Measurements from ENCODE around the gene PCDH8. TPM values are rescaled to one million over a fixed set of nuclear protein-coding genes. Genes with fewer than 3 reads are reported as not detected.

The PCDH8 gene
- total and polyA plus RNA-seq, 8 donors = 0.04 to 0.85 (median 0.25) TPM; not detected in 4

DNA sequence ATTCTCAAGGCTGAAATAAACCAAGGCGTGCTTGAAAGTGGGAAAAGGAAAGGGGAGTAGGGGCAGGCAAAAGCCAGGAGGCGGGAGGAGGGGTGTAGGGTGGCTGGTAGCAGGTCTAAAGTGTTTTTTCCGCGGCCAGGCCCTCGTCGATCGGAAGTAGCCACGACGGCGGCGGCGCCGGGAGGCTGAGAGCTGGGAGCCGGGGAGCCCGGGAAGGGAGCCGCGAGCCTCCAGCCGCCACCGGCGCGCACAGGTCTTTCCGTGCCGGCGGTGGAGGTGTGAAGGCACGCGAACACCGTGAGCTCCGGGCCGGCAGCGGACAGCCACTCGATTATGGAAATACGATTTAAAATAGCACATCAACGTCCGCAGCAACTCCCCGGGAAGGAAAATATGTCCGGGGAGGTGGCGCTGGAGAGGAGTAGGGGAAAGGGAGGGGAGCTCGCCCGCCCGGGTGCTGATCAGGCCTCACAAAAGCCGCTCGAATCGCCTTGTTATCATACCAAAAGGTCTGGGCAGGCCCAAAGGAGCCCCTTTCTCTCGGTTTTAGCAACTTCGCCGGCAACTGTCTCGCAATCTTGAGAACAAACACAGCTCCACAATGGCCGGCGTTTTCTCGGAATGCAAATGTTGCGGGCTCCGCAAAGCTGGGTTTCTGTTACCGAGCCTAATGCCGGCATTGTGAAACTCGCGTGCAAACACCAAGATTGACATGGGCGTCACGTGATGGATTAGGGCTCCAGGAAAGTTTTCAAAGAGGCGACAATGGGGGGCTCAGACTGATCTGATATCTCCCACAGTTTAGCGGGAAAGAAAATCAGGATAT lies 2.9 kb upstream of the PCDH8 start:
- peaks cover 0 to 7% (median 0%) of the 10 kb centered on the region in 3 donors for H3K4me1 ChIP-seq
- peak; percentile 61 to 71 (median 64) for ATAC-seq
- intact Hi-C loops (cut with DNase I) = loop anchor here in 1 of 3 donors (10.0 kb wide), 1 partner anchor 113 kb away; no protein-coding TSS in a partner anchor
- DNase-seq = peak in 4 of 6 donors; percentile 22 to 66 (median 42)
- H3K9me3 ChIP-seq = no peaks in the 10 kb centered on the region
- H3K36me3 ChIP-seq = no peaks in the 10 kb centered on the region
- TF ChIP-seq, protein P1, sequence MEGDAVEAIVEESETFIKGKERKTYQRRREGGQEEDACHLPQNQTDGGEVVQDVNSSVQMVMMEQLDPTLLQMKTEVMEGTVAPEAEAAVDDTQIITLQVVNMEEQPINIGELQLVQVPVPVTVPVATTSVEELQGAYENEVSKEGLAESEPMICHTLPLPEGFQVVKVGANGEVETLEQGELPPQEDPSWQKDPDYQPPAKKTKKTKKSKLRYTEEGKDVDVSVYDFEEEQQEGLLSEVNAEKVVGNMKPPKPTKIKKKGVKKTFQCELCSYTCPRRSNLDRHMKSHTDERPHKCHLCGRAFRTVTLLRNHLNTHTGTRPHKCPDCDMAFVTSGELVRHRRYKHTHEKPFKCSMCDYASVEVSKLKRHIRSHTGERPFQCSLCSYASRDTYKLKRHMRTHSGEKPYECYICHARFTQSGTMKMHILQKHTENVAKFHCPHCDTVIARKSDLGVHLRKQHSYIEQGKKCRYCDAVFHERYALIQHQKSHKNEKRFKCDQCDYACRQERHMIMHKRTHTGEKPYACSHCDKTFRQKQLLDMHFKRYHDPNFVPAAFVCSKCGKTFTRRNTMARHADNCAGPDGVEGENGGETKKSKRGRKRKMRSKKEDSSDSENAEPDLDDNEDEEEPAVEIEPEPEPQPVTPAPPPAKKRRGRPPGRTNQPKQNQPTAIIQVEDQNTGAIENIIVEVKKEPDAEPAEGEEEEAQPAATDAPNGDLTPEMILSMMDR (IDR thresholded peaks at IDR 0.05) = no peak
- H3K27me3 ChIP-seq = peaks cover 11 to 30% (median 16%) of the 10 kb centered on the region in 4 donors
- H3K27ac ChIP-seq = peak overlapping the region; percentile 32 to 61 (median 41)
- 2 to 3% methylated on average over 56 to 60 of the region's 60 CpGs for WGBS, 2 donors
- no peak for FAIRE-seq
- peak overlapping the region; percentile 40 to 70 (median 58) for H3K4me3 ChIP-seq

GRCh38 chr13:52850396-52851136 lies 2.1 kb upstream of the PCDH8 start:
- 1% methylated on average over 46 to 47 of the region's 47 CpGs for WGBS, 2 donors
- H3K4me1 ChIP-seq = peaks cover 0 to 7% (median 0%) of the 10 kb centered on the region in 3 donors
- FAIRE-seq = no peak

DNA sequence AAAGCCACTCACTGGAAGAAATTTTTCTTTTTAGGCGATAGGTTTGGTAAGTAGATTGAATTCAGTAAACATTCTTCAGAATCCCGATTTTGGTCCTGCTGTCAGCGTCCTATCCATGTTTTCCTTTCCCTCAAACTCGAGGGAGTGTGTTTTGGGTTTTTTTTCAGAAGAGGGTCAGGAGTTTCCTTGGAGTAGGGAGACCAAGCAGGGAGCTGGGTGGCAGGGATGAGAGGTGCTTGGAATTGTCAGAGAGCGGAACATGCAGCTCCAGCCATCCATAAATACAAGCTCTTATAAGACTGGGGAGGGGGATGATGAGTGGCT lies 1.6 kb upstream of the PCDH8 start:
- no peak overlapping the region for H3K27ac ChIP-seq
- no peaks in the 10 kb centered on the region for H3K9me3 ChIP-seq
- H3K4me1 ChIP-seq = peaks cover 0 to 7% (median 0%) of the 10 kb centered on the region in 3 donors
- H3K27me3 ChIP-seq = peaks cover 12 to 43% (median 21%) of the 10 kb centered on the region in 4 donors
- intact Hi-C loops (cut with DNase I) = loop anchor here in 1 of 3 donors (10.0 kb wide), 1 partner anchor 115 kb away; no protein-coding TSS in a partner anchor
- TF ChIP-seq, protein P1 (IDR thresholded peaks at IDR 0.05) = no peak
- no peak for FAIRE-seq
- no peaks in the 10 kb centered on the region for H3K36me3 ChIP-seq
- no peak overlapping the region for H3K4me3 ChIP-seq
- DNase-seq = no peak
- WGBS, 2 donors = 4 to 9% methylated on average over 5 of the region's 5 CpGs
- ATAC-seq = no peak

More at GRCh38 chr13:52850396-52851136, 2.1 kb upstream of the PCDH8 start:
- no peaks in the 10 kb centered on the region for H3K9me3 ChIP-seq
- H3K27me3 ChIP-seq = peaks cover 12 to 37% (median 19%) of the 10 kb centered on the region in 4 donors
- intact Hi-C loops (cut with DNase I) = loop anchor here in 1 of 3 donors (10.0 kb wide), 1 partner anchor 114 kb away; no protein-coding TSS in a partner anchor
- peak overlapping the region; percentile 32 to 61 (median 41) for H3K27ac ChIP-seq
- H3K36me3 ChIP-seq = no peaks in the 10 kb centered on the region
- peak overlapping the region; percentile 40 to 70 (median 58) for H3K4me3 ChIP-seq
- DNase-seq (peak; percentile 63 to 89 (median 78)), ATAC-seq (peak; percentile 90 to 91 (median 90))
- TF ChIP-seq, protein P1 (IDR thresholded peaks at IDR 0.05) = no peak

DNA sequence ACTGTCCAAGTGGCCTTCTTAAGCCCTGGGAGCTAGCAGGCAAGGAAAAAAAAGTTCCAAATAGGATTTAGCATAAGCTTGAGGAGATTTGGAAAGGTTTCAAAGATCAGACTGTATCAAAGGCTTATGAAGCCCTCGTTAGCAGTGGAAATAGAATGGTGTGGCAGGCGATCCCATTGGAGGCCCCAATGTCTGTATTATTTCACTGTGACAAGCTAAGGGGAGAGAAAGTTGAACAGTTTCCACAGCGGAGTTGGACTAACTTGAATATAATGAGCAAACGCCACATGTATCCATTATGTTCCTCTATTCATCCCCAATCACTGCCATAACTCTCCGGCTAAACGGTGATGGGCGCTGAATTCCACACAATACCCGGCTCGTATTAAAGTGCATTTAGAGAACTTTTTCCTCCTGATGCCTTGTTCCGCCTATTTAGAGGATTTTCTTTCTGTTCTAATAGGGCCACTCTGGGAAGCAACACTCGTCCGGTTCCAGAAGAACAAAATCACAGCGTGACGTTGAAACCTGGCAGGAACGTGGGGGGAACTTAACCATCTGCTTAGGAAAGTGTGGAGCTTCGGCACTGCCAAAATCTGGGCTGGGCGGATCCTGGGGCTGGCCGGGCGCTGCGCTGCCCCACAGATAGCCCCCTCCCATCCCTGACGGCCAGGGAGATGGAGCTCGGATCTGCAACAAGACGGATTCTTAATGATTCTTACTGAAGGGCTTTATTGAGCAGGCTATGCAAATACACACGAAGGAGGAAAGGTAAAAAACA lies 1.0 kb upstream of the PCDH8 start:
- Histone ChIP-seq H3K4me1 (peaks cover 0 to 7% (median 0%) of the 10 kb centered on the region in 3 donors), H3K27ac (no peak overlapping the region), H3K36me3 (no peaks in the 10 kb centered on the region), H3K4me3 (no peak overlapping the region), H3K27me3 (peaks cover 12 to 48% (median 25%) of the 10 kb centered on the region in 4 donors), H3K9me3 (no peaks in the 10 kb centered on the region)
- TF ChIP-seq, protein P1 (IDR thresholded peaks at IDR 0.05) = no peak
- DNase-seq (no peak), FAIRE-seq (no peak), ATAC-seq (no peak)
- 8 to 10% methylated on average over 24 of the region's 24 CpGs for WGBS, 2 donors
- intact Hi-C loops (cut with DNase I) = loop anchor here in 1 of 3 donors (10.0 kb wide), 1 partner anchor 115 kb away; no protein-coding TSS in a partner anchor
